Heart left ventricle (tissue), 13 donors: ENCODE results near the gene NAPB.

Source experiments
- CTCF ChIP-seq, 12 donors: fragments of 200-600 bp; sonication (generic) in 4 of 12; IDR thresholded peaks; one replicate each; pipeline versions ENCODE4 v1.5.0 to v1.8.0; 2018 to 2022; ENCODE audit warnings: antibody characterized with exemption in 12 of 12, mild to moderate bottlenecking in 5 of 12
- POLR2A ChIP-seq, 2 donors: fragments of 450-650 bp; IDR thresholded peaks; one replicate each; pipeline ENCODE4 v1.6.1; 2017; ENCODE audit warnings: antibody characterized with exemption in 2 of 2, mild to moderate bottlenecking in 2 of 2, moderate library complexity in 2 of 2
- donor health status: ischemic (EF 13 %, LVEDD 7.1; RV severe dilation, severe dysfunction).
- donor health status: DM: no; HTN: yes; CAD: no.
- donor health status: DM: no; HTN: no; CAD: no.
- donor health status: ischemic (EF 25% LVEDD 6.9; RV normal size, moderate dysfunction).
- donor health status: ischemic (EF 25% LVEDD 5.7; RV mildly dilated, moderate dysfunction).
- donor health status: ischemic (EF 35%, LVEDD 5.7; RV mildly dilated, moderate dysfunction).
- donor health status: nonischemic (EF 11% LVEDD 7.7; RV severe dilation, severe dysfunction).
- donor health status: DM: yes; HTN: yes; CAD: no.
- donor health status: PGD.
- donor health status: ischemic (EF 29% LVEDD 5.4; RV normal size, mild dysfunction).
- donor health status: nonischemic (EF 23%, LVEDD 6.1; RV moderate dilation, normal function).

- TF ChIP-seq CTCF (IDR thresholded peaks at IDR 0.05) (no peak), POLR2A (IDR thresholded peaks at IDR 0.05) (no peak)
Measured at GRCh38 chr20:23375827-23376226, 45.5 kb downstream of the NAPB start.
